22Rv1 (cell line): ENCODE results near the gene GUCY1B1.

ENCODE experiments used
- H3K27ac ChIP-seq: fragments of 450-650 bp; 2 replicates; pipeline ENCODE4 v1.5.1; 2017
- ZFX ChIP-seq: fragments of 450-650 bp; IDR thresholded peaks from 2 replicates; pipeline ENCODE4 v1.6.1; 2017; ENCODE audit warnings: antibody characterized with exemption, borderline replicate concordance
- TF ChIP-seq, protein P1 (sequence below): fragments of 450-650 bp; IDR thresholded peaks from 2 replicates; pipeline ENCODE4 v1.5.1; 2017; ENCODE audit warnings: mild to moderate bottlenecking

GUCY1B1 gene

GRCh38 chr4:155762334-155762733 is 3.5 kb downstream of the GUCY1B1 start:
- no peak overlapping the region for H3K27ac ChIP-seq
- TF ChIP-seq, protein P1, sequence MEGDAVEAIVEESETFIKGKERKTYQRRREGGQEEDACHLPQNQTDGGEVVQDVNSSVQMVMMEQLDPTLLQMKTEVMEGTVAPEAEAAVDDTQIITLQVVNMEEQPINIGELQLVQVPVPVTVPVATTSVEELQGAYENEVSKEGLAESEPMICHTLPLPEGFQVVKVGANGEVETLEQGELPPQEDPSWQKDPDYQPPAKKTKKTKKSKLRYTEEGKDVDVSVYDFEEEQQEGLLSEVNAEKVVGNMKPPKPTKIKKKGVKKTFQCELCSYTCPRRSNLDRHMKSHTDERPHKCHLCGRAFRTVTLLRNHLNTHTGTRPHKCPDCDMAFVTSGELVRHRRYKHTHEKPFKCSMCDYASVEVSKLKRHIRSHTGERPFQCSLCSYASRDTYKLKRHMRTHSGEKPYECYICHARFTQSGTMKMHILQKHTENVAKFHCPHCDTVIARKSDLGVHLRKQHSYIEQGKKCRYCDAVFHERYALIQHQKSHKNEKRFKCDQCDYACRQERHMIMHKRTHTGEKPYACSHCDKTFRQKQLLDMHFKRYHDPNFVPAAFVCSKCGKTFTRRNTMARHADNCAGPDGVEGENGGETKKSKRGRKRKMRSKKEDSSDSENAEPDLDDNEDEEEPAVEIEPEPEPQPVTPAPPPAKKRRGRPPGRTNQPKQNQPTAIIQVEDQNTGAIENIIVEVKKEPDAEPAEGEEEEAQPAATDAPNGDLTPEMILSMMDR, result no peak
- no peak for TF ChIP-seq ZFX

- TF ChIP-seq, protein P1, result no peak
- TF ChIP-seq ZFX, result no peak
- no peak overlapping the region for H3K27ac ChIP-seq
These were observed 4.7 kb downstream of the GUCY1B1 start for GRCh38 chr4:155763551-155763950.

DNA sequence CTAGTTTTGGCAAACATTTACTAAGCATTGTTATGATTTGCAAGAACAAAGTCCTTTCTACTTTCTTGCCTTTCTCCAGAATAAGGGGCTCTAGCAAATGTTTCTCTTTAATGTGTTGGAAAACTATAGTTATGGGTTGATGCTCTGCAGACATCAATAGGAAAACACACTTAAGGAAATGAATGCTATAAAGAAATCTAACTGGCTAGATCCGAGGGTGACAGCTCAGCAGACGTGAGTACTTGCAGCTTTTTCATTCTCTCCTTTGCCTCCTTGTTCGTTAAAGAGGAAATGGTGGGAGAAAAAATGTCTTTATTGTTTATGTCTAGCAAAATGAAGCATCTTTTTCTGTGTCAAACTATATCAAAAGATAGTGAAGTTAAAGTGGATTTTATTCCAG is 6.3 kb downstream of the GUCY1B1 start:
- TF ChIP-seq, protein P1, result no peak
- no peak for TF ChIP-seq ZFX
- no peak overlapping the region for H3K27ac ChIP-seq

DNA sequence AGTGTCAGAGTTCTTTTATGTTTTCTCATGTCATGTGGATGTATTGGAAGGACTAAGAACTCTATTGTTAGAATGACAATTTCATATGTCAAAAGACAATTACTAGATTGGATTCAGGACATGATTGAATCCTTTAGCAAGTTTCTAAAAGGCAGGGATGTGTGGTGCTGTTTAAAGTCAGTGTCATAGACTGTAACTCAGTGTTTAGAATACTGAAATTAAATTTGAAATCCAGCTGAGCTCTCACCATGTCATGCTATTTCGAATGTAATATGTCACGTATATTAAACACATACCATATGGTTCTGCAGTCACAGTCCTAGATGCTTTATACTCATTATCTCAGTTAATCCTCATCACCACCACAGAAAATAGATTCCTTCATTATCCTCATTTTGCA is 7.8 kb downstream of the GUCY1B1 start:
- no peak overlapping the region for H3K27ac ChIP-seq
- TF ChIP-seq, protein P1, result no peak
- TF ChIP-seq ZFX, result no peak

GRCh38 chr4:155768370-155768769 is 9.5 kb downstream of the GUCY1B1 start:
- TF ChIP-seq, protein P1, result no peak
- no peak for TF ChIP-seq ZFX

DNA sequence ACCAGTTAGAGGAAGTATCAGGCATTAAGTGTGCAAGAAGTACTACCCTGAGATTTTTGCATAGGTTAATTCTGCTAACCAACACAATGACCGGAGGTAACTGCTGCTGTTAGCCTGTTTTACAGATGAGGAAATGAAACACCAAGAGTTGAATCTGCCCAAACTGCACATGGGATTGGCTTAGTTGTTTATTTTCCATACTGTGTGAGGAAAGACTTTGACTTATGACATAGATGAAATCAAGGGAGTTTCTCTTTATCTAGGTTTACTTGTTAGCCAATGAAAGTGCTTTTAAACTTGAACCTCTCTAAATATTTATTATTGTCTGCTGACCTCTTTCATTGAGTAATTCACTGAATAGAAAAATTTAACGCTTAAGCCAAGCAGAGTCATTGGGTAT is 10.3 kb downstream of the GUCY1B1 start:
- no peak overlapping the region for H3K27ac ChIP-seq

More at GRCh38 chr4:155768370-155768769, 9.5 kb downstream of the GUCY1B1 start:
- H3K27ac ChIP-seq, result no peak overlapping the region

DNA sequence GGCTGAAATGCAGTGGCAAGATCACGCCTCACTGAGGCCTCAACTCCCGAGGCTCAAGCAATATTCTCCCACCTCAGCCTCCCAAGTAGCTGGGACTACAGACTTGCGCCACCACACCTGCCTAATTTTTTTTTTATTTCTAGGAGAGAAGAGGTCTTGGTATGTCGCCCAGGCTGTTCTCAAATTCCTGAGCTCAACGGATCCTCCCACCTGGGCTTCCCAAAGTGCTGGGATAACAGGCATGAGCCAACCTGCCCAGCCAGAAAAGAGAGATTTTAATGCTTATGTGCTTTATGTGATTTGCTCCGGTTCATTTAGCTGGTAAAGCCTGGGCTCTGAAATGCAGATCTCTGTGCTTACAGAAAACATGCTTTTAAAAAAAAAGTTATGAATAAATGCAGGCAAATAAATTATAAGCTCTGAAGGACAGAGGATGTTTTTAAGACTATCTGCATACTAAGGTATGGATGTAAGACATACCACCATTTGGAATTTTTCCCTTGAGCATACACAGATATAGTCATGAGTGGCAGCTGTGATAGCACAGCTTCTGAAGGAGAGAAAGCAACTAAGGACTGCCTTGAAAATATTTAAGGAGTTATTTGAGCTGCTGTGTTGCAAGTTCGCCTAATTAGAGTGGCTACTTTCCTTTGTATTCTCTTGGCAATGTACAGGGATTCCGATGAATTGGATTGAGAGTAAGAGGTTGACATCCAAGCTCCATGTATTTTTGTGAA is 13.8 kb downstream of the GUCY1B1 start:
- H3K27ac ChIP-seq, result no peak overlapping the region
- TF ChIP-seq, protein P1, result no peak
- TF ChIP-seq ZFX, result no peak

More for the DNA sequence above, 10.3 kb downstream of the GUCY1B1 start:
- TF ChIP-seq, protein P1, result no peak
- TF ChIP-seq ZFX, result no peak
